ENCODE measurements around the gene SEMA6B.
"Not testable (repeated sequence)": the region's sequence is repeated elsewhere in the genome, so short reads cannot be mapped to it uniquely, and the experiment has no call there.

Gene SEMA6B

GRCh38 chr19:4550479-4551050, 8.9 kb downstream of the SEMA6B start:
- Mint-ChIP-seq H3K27ac (no peak overlapping the region), H3K4me3 (no peak overlapping the region), H3K9me3 (ENCODE audit: low read depth) (no peaks in the 10 kb centered on the region), H3K27me3 (peaks cover 4% of the 10 kb centered on the region), H3K36me3 (no peaks in the 10 kb centered on the region), H3K4me1 (ENCODE audit: low read depth) (no peaks in the 10 kb centered on the region)

- H3K27ac Mint-ChIP-seq = no peak overlapping the region
- no peaks in the 10 kb centered on the region for H3K4me1 Mint-ChIP-seq (ENCODE audit: low read depth)
- no peaks in the 10 kb centered on the region for H3K9me3 Mint-ChIP-seq (ENCODE audit: low read depth)
- no peak overlapping the region for H3K4me3 Mint-ChIP-seq
- no peaks in the 10 kb centered on the region for H3K36me3 Mint-ChIP-seq
- H3K27me3 Mint-ChIP-seq = peaks cover 4% of the 10 kb centered on the region
Measured at GRCh38 chr19:4550018-4550417, 9.5 kb downstream of the SEMA6B start.

DNA sequence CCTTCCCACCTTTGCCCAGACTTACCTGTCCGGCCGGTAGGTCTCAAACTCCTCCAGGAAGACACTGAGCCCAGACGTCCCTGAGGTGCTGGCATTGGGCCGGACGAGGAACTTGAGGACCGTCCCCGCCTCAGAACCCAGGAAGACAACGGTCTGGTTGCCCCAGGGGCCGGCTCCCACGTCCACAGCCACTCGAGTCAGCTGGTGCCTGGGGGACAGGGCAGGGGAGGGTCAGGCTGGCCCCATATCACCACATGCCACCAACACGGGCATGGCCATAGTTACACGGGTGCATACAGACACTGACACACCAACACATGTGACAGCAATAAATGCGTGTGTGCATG, 11.3 kb downstream of the SEMA6B start:
- Mint-ChIP-seq H3K4me1 (ENCODE audit: low read depth) (no peaks in the 10 kb centered on the region), H3K36me3 (no peaks in the 10 kb centered on the region), H3K4me3 (no peak overlapping the region), H3K9me3 (ENCODE audit: low read depth) (no peaks in the 10 kb centered on the region), H3K27me3 (peaks cover 4% of the 10 kb centered on the region), H3K27ac (no peak overlapping the region)

- Mint-ChIP-seq H3K27me3 (peaks cover 4% of the 10 kb centered on the region), H3K4me3 (no peak overlapping the region), H3K9me3 (ENCODE audit: low read depth) (no peaks in the 10 kb centered on the region), H3K4me1 (ENCODE audit: low read depth) (no peaks in the 10 kb centered on the region), H3K36me3 (no peaks in the 10 kb centered on the region), H3K27ac (no peak overlapping the region)
Measured at GRCh38 chr19:4547303-4548237, 11.9 kb downstream of the SEMA6B start.

DNA sequence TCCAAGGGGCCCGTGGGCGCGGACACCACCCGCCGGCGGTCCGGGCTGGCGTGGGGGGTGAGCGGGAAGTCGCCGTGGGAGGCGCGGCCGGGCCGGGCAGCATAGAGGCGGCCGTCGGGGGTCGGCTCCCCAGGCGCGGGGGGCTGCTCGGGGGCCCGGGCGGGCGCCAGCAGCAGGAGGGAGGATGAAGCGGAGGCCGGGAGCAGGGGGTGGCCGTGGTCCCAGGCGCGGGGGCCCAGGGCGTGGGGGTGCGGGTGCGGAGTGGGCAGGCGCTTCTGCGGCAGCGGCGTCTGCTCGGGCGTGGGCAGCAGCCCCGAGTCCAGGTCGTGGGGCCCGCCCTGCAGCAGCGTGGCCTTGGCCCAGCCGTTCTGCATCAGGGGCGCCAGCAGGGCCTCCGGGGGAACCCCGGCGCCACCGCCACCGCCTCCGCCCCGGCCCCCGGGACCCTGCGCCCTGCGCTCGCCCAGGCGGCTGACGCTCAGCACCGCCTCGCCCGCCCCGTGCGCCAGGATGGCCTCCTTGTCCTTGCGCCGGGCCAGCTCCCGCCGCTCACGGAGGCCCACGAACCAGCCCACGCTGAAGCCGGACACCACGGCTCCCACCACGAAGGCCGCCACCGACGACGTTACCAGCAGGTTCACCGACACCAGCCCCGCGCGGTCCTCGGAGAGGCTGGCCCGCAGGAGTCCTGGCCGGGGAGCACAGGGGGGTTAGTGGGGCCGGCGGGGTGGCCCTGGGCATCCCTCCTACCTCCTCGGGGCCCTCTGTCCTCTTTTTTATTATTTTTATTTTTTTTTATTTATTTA, 15.4 kb downstream of the SEMA6B start:
- Mint-ChIP-seq H3K27ac (no peak overlapping the region), H3K4me3 (no peak overlapping the region), H3K36me3 (no peaks in the 10 kb centered on the region), H3K9me3 (ENCODE audit: low read depth) (no peaks in the 10 kb centered on the region), H3K4me1 (ENCODE audit: low read depth) (peaks cover 6% of the 10 kb centered on the region), H3K27me3 (no peaks in the 10 kb centered on the region)

DNA sequence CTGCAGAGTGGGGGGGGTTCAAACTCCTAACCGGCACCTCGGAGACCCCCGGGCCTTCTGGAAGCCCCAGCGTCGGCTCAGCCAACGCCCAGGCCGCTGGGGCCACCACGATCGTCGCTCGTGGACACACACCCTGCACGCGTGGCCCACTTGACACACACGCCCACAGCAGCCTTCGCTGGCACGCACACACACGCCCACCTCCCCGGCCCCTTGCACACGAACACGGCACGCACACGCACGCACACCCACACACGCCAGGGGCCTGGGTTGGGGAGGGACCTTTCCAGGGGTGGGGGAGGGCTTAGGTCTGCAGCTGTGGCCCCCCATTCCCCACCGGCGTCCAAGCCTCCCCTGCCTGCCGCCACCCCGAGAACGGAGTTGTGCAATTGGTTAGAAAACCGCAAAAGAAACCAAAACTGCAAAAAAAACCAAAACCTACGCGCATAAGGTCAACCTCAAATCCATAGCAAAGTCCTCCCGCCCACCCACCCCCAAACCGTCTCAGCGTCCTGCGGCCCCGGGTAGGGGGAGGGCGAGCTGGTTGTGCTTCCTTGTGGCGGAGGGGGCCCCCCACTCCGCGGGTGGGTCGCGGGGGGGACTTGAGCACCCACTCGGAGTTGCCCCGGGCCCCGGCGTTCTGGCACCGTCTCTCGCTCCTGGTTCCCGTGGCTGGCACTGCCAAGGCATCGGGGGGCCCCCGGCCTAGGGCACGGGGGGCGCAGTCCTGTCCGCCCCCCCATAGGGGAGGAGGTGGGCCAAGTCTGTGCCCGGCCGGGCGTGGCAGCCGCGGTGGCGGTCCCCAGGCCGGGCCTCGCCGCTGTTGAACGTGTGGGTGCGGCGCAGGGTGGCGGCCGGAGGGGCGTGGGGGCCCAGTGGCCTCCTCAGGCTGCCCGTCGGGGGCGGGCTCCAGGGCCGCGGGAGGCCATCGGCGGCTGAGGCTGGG, 16.3 kb downstream of the SEMA6B start:
- no peaks in the 10 kb centered on the region for H3K9me3 Mint-ChIP-seq (ENCODE audit: low read depth)
- no peak overlapping the region for H3K4me3 Mint-ChIP-seq

DNA sequence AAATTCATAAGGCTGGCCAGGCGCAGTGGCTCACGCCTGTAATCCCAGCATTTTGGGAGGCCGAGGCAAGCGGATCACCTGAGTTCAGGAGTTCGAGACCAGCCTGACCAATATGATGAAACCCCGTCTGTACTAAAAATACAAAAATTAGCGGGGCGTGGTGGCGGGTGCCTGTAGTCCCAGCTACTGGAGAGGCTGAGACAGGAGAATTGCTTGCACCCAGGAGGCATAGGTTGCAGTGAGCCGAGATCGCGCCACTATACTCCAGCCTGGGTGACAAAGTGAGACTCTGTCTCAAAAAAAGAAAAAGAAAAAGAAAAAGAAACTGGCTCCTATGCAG, 17.7 kb downstream of the SEMA6B start:
- not testable (repeated sequence) for H3K4me3 Mint-ChIP-seq; H3K27ac Mint-ChIP-seq; H3K36me3 Mint-ChIP-seq; H3K4me1 Mint-ChIP-seq (ENCODE audit: low read depth); H3K27me3 Mint-ChIP-seq; H3K9me3 Mint-ChIP-seq (ENCODE audit: low read depth)

More for the DNA sequence above, 16.3 kb downstream of the SEMA6B start:
- Mint-ChIP-seq H3K36me3 (no peaks in the 10 kb centered on the region), H3K4me1 (ENCODE audit: low read depth) (peaks cover 6% of the 10 kb centered on the region), H3K27me3 (no peaks in the 10 kb centered on the region), H3K27ac (no peak overlapping the region)

DNA sequence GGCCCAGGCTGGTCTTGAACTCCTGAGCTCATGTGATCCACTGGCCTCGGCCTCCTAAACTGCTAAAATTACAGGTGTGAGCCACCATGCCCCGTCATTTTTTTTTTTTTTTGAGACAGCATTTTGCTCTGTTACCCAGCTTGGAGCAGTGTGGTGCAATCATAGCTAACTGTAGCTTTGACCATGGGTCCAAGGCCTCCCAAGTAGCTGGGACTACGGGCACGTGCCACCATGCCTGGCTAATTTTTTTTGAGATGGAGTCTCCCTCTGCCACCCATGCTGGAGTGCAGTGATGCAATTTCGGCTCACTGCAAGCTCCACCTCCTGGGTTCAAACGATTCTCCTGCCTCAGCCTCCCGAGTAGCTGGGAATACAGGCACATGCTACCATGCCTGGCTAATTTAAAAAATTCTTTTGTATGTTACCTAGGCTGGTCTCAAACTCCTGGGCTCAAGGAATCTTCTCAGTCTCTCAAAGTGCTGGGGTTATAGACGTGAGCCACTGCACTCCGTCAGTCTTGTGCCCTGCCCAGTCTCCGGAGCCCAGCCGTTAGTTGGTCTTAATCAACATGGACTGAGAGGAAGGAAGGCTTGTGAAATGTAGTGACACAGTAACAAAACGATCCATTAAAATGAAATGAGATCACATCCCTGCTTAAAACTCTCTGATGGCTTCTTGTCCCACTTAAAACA, 18.2 kb downstream of the SEMA6B start:
- Mint-ChIP-seq H3K27me3 (no peaks in the 10 kb centered on the region), H3K4me3 (no peak overlapping the region), H3K36me3 (no peaks in the 10 kb centered on the region), H3K27ac (no peak overlapping the region), H3K4me1 (ENCODE audit: low read depth) (peaks cover 6% of the 10 kb centered on the region), H3K9me3 (ENCODE audit: low read depth) (no peaks in the 10 kb centered on the region)

DNA sequence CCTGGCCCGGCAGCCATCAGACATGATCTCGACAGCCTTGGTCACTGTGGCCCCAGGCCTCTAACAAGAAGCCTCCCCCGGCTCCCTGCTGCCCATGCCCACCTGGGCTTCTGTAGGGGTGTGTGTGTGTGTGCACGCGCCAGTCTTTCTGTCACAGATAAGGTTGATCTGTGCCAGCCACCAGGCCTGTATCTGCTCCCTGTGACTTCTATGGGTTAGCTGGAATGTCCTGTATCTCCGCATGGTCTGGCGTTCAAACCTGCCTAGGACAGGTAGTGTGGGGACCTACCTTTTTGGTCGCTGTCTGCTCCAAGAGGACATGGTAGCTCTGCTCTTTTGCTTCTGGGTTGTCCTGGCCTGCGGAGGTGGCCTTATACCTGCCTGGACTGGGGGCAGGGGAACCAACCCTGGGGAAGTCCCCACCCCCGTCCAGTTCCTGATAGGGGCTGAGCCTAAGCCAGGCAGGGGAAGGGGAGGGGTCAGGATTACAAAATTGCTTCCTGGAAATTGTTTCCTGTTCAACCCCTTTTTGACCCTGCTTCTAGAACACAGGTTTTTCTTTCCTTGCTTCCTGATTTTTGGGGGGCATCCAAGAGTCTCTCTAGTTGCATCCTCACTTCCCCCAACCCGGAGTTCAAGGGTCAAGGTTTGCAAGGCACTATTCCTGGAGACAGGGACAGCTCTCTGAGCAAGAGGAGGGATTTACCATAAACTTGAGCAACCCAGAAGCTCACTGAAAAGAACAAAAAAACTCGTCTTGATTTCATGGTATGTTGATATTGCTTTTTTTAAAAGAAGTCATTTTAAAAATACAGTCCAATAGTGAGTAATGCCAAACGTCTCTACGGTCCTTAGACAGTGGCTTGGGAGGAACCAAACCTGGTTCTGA, 19.5 kb downstream of the SEMA6B start, which contains the start of gene LRG1:
TSS of gene LRG1 (minus strand) at position 344 of the 889 bp plus-strand sequence. CDS start at position 321, 23 bp downstream.
- Mint-ChIP-seq H3K27ac (no peak within 1 kb of the TSS), H3K9me3 (ENCODE audit: low read depth) (no peaks in the 10 kb centered on the region), H3K36me3 (no peaks in the 10 kb centered on the region), H3K27me3 (no peaks in the 10 kb centered on the region), H3K4me1 (ENCODE audit: low read depth) (peaks cover 10% of the 10 kb centered on the region), H3K4me3 (no peak within 1 kb of the TSS)

DNA sequence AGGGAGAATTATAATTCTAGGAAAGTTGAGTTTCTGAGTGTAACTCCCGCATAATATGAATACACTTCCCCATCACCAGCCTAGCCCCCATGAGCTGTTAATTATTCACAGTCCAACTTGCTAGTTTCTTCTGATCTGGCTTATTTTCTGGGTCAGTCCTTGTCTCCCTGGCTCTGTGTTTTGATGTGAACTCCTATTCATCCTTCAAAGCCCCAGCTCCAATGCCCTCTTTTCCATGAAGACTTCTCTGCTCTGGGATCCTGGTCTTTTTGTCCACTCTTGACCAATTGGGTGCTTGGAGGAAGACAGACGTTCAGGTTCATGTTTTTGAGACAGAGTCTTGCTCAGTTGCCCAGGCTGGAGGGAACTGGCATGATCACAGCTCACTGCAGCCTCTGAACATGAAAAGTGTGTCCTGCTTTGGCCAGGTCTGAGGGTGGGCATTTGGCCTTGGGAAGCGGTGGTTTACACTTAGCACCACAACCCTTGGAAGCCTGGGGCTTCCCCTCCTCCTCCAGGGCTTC, 20.3 kb downstream of the SEMA6B start:
- Mint-ChIP-seq H3K27ac (no peak overlapping the region), H3K36me3 (no peaks in the 10 kb centered on the region), H3K4me3 (no peak overlapping the region), H3K4me1 (ENCODE audit: low read depth) (peaks cover 10% of the 10 kb centered on the region), H3K27me3 (no peaks in the 10 kb centered on the region), H3K9me3 (ENCODE audit: low read depth) (no peaks in the 10 kb centered on the region)

DNA sequence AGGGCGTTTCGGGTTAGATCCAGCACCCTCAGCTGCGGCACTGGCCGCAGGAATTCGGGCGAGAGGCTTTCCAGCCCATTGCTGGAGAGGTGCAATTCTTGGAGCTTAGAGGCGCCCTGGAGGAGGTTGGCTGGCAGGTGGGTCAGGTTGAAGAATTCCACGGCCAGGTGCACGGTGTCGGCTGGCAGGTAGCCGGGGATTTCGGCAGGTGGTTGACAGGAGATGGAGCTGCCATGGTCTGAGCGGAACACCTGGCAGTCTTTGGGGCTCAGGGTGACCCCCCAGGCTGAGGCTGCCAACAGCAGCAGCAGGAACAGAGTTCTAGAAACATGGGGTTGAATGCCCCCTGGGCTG, 20.9 kb downstream of the SEMA6B start:
- Mint-ChIP-seq H3K27me3 (no peaks in the 10 kb centered on the region), H3K9me3 (ENCODE audit: low read depth) (no peaks in the 10 kb centered on the region), H3K4me3 (no peak overlapping the region), H3K36me3 (no peaks in the 10 kb centered on the region), H3K4me1 (ENCODE audit: low read depth) (peaks cover 10% of the 10 kb centered on the region), H3K27ac (no peak overlapping the region)

DNA sequence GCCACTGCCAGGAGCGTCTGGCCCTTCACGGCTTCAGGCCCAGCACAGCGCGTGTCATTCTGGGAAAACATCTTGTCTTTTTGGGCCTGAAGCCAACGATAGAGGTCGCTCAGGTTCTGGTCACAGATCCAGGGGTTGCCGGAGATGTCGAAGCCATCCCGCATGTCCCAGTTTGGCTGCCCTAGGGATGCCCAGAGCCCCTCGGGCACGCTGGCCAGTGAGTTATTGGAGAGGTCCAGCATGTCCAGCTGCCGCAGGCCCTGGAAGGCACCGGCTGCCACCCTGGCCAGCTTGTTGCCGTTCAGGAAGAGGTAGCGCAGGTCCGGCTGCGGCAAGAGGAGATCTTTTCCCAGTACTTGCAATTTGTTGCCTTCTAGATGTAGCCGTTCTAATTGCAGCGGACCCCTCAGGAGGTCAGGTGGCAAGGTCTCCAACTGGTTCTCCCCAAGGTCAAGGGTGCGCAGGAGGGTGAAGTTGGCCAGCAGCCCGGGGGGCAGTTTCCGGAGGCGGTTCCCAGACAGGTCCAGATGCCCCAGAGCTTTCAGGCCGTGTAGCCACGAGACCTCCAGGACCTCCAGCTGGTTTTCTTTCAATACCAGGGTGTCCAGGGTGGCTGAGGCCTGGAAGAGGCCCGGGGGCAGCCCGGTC, 21.4 kb downstream of the SEMA6B start:
- H3K4me3 Mint-ChIP-seq = no peak overlapping the region
- H3K36me3 Mint-ChIP-seq = no peaks in the 10 kb centered on the region
- H3K27ac Mint-ChIP-seq = no peak overlapping the region
- H3K27me3 Mint-ChIP-seq = no peaks in the 10 kb centered on the region
- H3K9me3 Mint-ChIP-seq (ENCODE audit: low read depth) = no peaks in the 10 kb centered on the region
- peaks cover 10% of the 10 kb centered on the region for H3K4me1 Mint-ChIP-seq (ENCODE audit: low read depth)

- Mint-ChIP-seq H3K27ac (no peak overlapping the region), H3K9me3 (ENCODE audit: low read depth) (no peaks in the 10 kb centered on the region), H3K4me1 (ENCODE audit: low read depth) (peaks cover 10% of the 10 kb centered on the region), H3K4me3 (no peak overlapping the region), H3K36me3 (no peaks in the 10 kb centered on the region), H3K27me3 (no peaks in the 10 kb centered on the region)
Measured at GRCh38 chr19:4536798-4537197, 22.7 kb downstream of the SEMA6B start.
